Gastroesophageal sphincter (tissue), 4 donors: ENCODE results near the gene TTC7B. TPM values are rescaled to one million over a fixed set of nuclear protein-coding genes. Genes with fewer than 3 reads are reported as not detected.

Experiments
- ATAC-seq: fragments of 150-250 bp; one replicate; pipeline ENCODE4 v1.9.1; 2016; ENCODE audit warnings: mild to moderate bottlenecking, moderate library complexity
- H3K27ac ChIP-seq, 4 donors: fragments of 200-600 bp; sonication (generic) in 3 of 4; 1 replicate in 3 of 4; 2 replicates in 1 of 4; pipeline ENCODE4 v1.5.1; 2016 to 2019
- H3K27me3 ChIP-seq: fragments of 200-600 bp; sonication (generic); one replicate; pipeline ENCODE4 v1.5.1; 2019
- H3K36me3 ChIP-seq, 2 donors: fragments of 200-600 bp; sonication (generic); one replicate each; pipeline ENCODE4 v1.5.1; 2019; ENCODE audit warnings: control low read depth in 1 of 2
- H3K4me1 ChIP-seq, 3 donors: fragments of 200-600 bp; sonication (generic); 1 replicate in 2 of 3; 2 replicates in 1 of 3; pipeline ENCODE4 v1.5.1; 2016 to 2019; ENCODE audit warnings: control low read depth in 2 of 3
- H3K4me3 ChIP-seq, 2 donors: fragments of 200-600 bp; sonication (generic); one replicate each; pipeline ENCODE4 v1.5.1; 2019; ENCODE audit warnings: mild to moderate bottlenecking in 1 of 2, moderate library complexity in 1 of 2
- H3K9me3 ChIP-seq, 3 donors: fragments of 200-600 bp; sonication (generic); one replicate each; pipeline ENCODE4 v1.5.1; 2017 to 2019; ENCODE audit warnings: control low read depth in 2 of 3
- CTCF ChIP-seq, 4 experiments: fragments of 200-600 bp in 2 of 4; fragments of 450-650 bp in 2 of 4; sonication (generic) in 1 of 4; IDR thresholded peaks; one replicate each; pipeline ENCODE4 v1.5.1; 2017 to 2019; ENCODE audit warnings: antibody characterized with exemption in 4 of 4, mild to moderate bottlenecking in 2 of 4, moderate library complexity in 2 of 4
- EP300 ChIP-seq: sonication (generic); formaldehyde crosslinking; IDR thresholded peaks from one replicate; pipeline ENCODE4 v1.6.1; 2017; ENCODE audit warnings: antibody characterized with exemption, mild to moderate bottlenecking
- POLR2A ChIP-seq, 2 donors: fragments of 450-650 bp; IDR thresholded peaks; one replicate each; pipeline ENCODE4 v1.6.1; 2017; ENCODE audit warnings: antibody characterized with exemption in 2 of 2, mild to moderate bottlenecking in 2 of 2, moderate library complexity in 1 of 2
- POLR2AphosphoS5 ChIP-seq: sonication (generic); formaldehyde crosslinking; IDR thresholded peaks from one replicate; pipeline ENCODE4 v1.6.1; 2017; ENCODE audit warnings: antibody characterized with exemption
- WGBS, 2 donors: methylation state at CpG; one replicate each; pipeline ENCODE4 v1.1.5; 2018; ENCODE audit warnings: low coverage in 1 of 2; 5-methylcytosine and 5-hydroxymethylcytosine counted together
- total RNA-seq, 4 donors: library from RNA; depleted of rRNA; stranded (reverse); fragments of >200 nt; gene quantifications; one replicate each; pipeline ENCODE4 v1.1.0, GENCODE V29; 2016

TTC7B gene
- total RNA-seq, 4 donors from 2014 or later, result 59.0 to 170 (median 64.1) TPM

GRCh38 chr14:90564496-90564895 is 251.7 kb downstream of the TTC7B start:
- TF ChIP-seq POLR2A (IDR thresholded peaks at IDR 0.05), result no peak
- TF ChIP-seq POLR2AphosphoS5, result no peak
- TF ChIP-seq CTCF (IDR thresholded peaks at IDR 0.05), result no peak
- TF ChIP-seq EP300, result no peak
- Histone ChIP-seq H3K9me3 (no peaks in the 10 kb centered on the region), H3K27me3 (no peaks in the 10 kb centered on the region), H3K36me3 (peaks cover 0 to 11% of the 10 kb centered on the region in 2 donors), H3K4me3 (no peak overlapping the region), H3K4me1 (peaks cover 0 to 56% (median 4%) of the 10 kb centered on the region in 3 donors), H3K27ac (peak overlapping the region in 2 of 4 donors; percentile 61 to 78)
- WGBS, 2 donors, result 90 to 94% methylated on average over 4 of the region's 4 CpGs
- ATAC-seq, result no peak

- H3K4me3 ChIP-seq, result no peak overlapping the region
- TF ChIP-seq POLR2A (IDR thresholded peaks at IDR 0.05) (no peak), POLR2AphosphoS5 (no peak), CTCF (IDR thresholded peaks at IDR 0.05) (no peak)
- H3K4me1 ChIP-seq, result peaks cover 0 to 55% (median 0%) of the 10 kb centered on the region in 3 donors
- no peaks in the 10 kb centered on the region for H3K27me3 ChIP-seq
- no peaks in the 10 kb centered on the region for H3K9me3 ChIP-seq
- ATAC-seq, result no peak
- 40 to 82% methylated on average over 1 to 6 of the region's 6 CpGs for WGBS, 2 donors
- H3K27ac ChIP-seq, result peak overlapping the region in 1 of 4 donors; percentile 30
- peaks cover 0 to 11% of the 10 kb centered on the region in 2 donors for H3K36me3 ChIP-seq
Observed at GRCh38 chr14:90562652-90563051, 253.6 kb downstream of the TTC7B start.

GRCh38 chr14:90561920-90562319 is 254.3 kb downstream of the TTC7B start:
- no peak for ATAC-seq
- peaks cover 0 to 55% (median 0%) of the 10 kb centered on the region in 3 donors for H3K4me1 ChIP-seq
- TF ChIP-seq POLR2AphosphoS5, result no peak
- no peak for TF ChIP-seq CTCF (IDR thresholded peaks at IDR 0.05)
- TF ChIP-seq POLR2A (IDR thresholded peaks at IDR 0.05), result no peak
- TF ChIP-seq EP300, result no peak
- no peak overlapping the region for H3K4me3 ChIP-seq
- H3K27me3 ChIP-seq, result no peaks in the 10 kb centered on the region
- H3K36me3 ChIP-seq, result peaks cover 0 to 11% of the 10 kb centered on the region in 2 donors
- 70 to 85% methylated on average over 6 of the region's 7 CpGs for WGBS, 2 donors
- H3K27ac ChIP-seq, result peak overlapping the region in 2 of 4 donors; percentile 24 to 30
- no peaks in the 10 kb centered on the region for H3K9me3 ChIP-seq

GRCh38 chr14:90560991-90561390 is 255.2 kb downstream of the TTC7B start:
- Histone ChIP-seq H3K4me1 (peaks cover 0 to 59% (median 6%) of the 10 kb centered on the region in 3 donors), H3K27me3 (no peaks in the 10 kb centered on the region), H3K9me3 (no peaks in the 10 kb centered on the region), H3K27ac (no peak overlapping the region), H3K4me3 (no peak overlapping the region), H3K36me3 (peaks cover 0 to 11% of the 10 kb centered on the region in 2 donors)
- TF ChIP-seq POLR2AphosphoS5 (no peak), POLR2A (IDR thresholded peaks at IDR 0.05) (no peak), CTCF (IDR thresholded peaks at IDR 0.05) (no peak), EP300 (no peak)
- ATAC-seq, result no peak
- whole genome bisulfite sequencing, 2 donors, result 82 to 100% methylated on average over 2 to 4 of the region's 10 CpGs

- H3K4me1 ChIP-seq, result peaks cover 0 to 64% (median 6%) of the 10 kb centered on the region in 3 donors
- ATAC-seq, result no peak
- H3K36me3 ChIP-seq, result peaks cover 0 to 11% of the 10 kb centered on the region in 2 donors
- 65 to 80% methylated on average over 3 of the region's 4 CpGs for WGBS, 2 donors
- no peak overlapping the region for H3K27ac ChIP-seq
- H3K4me3 ChIP-seq, result no peak overlapping the region
- no peaks in the 10 kb centered on the region for H3K27me3 ChIP-seq
- TF ChIP-seq EP300, result no peak
- no peak for TF ChIP-seq CTCF (IDR thresholded peaks at IDR 0.05)
- no peak for TF ChIP-seq POLR2AphosphoS5
- TF ChIP-seq POLR2A (IDR thresholded peaks at IDR 0.05), result no peak
- H3K9me3 ChIP-seq, result no peaks in the 10 kb centered on the region
Observed at GRCh38 chr14:90560558-90560957, 255.7 kb downstream of the TTC7B start.
